ENCODE data around the gene PSMB5.

The PSMB5 gene

DNA sequence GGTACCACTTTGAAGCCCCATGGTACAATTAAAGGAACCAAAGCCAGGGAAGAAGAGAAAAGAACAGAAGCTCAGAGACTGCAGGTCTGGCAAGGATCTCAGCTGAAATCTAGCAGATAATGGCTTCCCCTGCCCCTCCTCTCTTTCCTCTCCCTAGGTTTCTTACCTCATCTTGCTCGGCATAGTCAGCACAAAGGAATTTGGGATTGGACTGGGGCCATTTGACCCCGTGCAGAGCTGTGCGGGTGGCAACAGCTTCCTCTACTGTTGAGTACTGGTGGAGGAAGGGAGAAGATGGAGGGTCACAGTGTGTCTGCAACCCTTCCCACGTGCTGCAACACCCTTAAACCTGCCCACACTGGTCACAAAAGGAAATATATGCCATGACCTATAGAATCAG lies 27.3 kb upstream of the PSMB5 start (continued):
- peak; percentile 65; the same call in 1 of the 2 replicates for TF ChIP-seq ZNF2 (tag by site-specific recombination; IDR thresholded peaks at IDR 0.05)
- no peak for TF ChIP-seq ZNF169 (tag by site-specific recombination; IDR thresholded peaks at IDR 0.05)
- no peak for TF ChIP-seq ZFP41 (tag by site-specific recombination; IDR thresholded peaks at IDR 0.05; ENCODE audit: borderline replicate concordance)
- no peak for TF ChIP-seq TCF7L2 (IDR thresholded peaks at IDR 0.05; ENCODE audit: borderline replicate concordance, low read depth, low read length)
- peak; percentile 64 for TF ChIP-seq KLF10 (tag by site-specific recombination; IDR thresholded peaks at IDR 0.05)
- TF ChIP-seq ZNF596 (tag by site-specific recombination; IDR thresholded peaks at IDR 0.05) = no peak
- TF ChIP-seq OVOL3 (tag by site-specific recombination; IDR thresholded peaks at IDR 0.05) = no peak
- TF ChIP-seq, protein P1, sequence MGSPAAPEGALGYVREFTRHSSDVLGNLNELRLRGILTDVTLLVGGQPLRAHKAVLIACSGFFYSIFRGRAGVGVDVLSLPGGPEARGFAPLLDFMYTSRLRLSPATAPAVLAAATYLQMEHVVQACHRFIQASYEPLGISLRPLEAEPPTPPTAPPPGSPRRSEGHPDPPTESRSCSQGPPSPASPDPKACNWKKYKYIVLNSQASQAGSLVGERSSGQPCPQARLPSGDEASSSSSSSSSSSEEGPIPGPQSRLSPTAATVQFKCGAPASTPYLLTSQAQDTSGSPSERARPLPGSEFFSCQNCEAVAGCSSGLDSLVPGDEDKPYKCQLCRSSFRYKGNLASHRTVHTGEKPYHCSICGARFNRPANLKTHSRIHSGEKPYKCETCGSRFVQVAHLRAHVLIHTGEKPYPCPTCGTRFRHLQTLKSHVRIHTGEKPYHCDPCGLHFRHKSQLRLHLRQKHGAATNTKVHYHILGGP (tag by site-specific recombination; IDR thresholded peaks at IDR 0.05) = no peak
- no peak for TF ChIP-seq ZNF561 (tag by site-specific recombination; IDR thresholded peaks at IDR 0.05; ENCODE audit: borderline replicate concordance)
- no peak for TF ChIP-seq ZNF701 (tag by site-specific recombination; IDR thresholded peaks at IDR 0.05)
- no peak for TF ChIP-seq ZNF416 (tag by site-specific recombination; IDR thresholded peaks at IDR 0.05)
- no peak for TF ChIP-seq ZNF211 (tag by site-specific recombination; IDR thresholded peaks at IDR 0.05; ENCODE audit: low read depth)
- TF ChIP-seq REPIN1 (tag by site-specific recombination; IDR thresholded peaks at IDR 0.05; ENCODE audit: low read depth) = no peak
- peak; percentile 32; the same call in 1 of the 2 replicates for TF ChIP-seq MZF1 (tag by site-specific recombination; IDR thresholded peaks at IDR 0.05; ENCODE audit: borderline replicate concordance)
- no peak for TF ChIP-seq ZNF518A (tag by site-specific recombination; conservative IDR thresholded peaks at IDR 0.05; ENCODE audit: low read depth)
- TF ChIP-seq ZNF510 (tag by site-specific recombination; IDR thresholded peaks at IDR 0.05; ENCODE audit: insufficient replicate concordance) = no peak
- no peak for TF ChIP-seq ZNF155 (tag by site-specific recombination; IDR thresholded peaks at IDR 0.05)

GRCh38 chr14:23060536-23061260 lies 26.0 kb upstream of the PSMB5 start:
- ChIA-PET CTCF (interaction anchor here (0.7 to 16.2 kb wide), 7 partner anchors 8 to 131 kb away, joined by 3 to 469 read pairs (median 12); partner anchors contain the start of genes ACIN1, AJUBA and PRMT5), POLR2A (interaction anchor here (0.6 to 3.5 kb wide), 5 partner anchors 34 to 473 kb away, joined by 3 to 20 read pairs (median 6); partner anchors contain the start of genes ACIN1 and C14orf119)
- H3K36me3 ChIP-seq (ENCODE audit: control insufficient read depth in 2 of 2, insufficient read depth in 1 of 2, low read length in 2 of 2) = peaks cover 39 to 69% of the 10 kb centered on the region in 2 experiments
- TF ChIP-seq ZNF302 (tag by site-specific recombination; IDR thresholded peaks at IDR 0.05; ENCODE audit: low read depth) = no peak
- TF ChIP-seq ZNF561 (tag by site-specific recombination; IDR thresholded peaks at IDR 0.05; ENCODE audit: borderline replicate concordance) = no peak
- TF ChIP-seq, protein P2, sequence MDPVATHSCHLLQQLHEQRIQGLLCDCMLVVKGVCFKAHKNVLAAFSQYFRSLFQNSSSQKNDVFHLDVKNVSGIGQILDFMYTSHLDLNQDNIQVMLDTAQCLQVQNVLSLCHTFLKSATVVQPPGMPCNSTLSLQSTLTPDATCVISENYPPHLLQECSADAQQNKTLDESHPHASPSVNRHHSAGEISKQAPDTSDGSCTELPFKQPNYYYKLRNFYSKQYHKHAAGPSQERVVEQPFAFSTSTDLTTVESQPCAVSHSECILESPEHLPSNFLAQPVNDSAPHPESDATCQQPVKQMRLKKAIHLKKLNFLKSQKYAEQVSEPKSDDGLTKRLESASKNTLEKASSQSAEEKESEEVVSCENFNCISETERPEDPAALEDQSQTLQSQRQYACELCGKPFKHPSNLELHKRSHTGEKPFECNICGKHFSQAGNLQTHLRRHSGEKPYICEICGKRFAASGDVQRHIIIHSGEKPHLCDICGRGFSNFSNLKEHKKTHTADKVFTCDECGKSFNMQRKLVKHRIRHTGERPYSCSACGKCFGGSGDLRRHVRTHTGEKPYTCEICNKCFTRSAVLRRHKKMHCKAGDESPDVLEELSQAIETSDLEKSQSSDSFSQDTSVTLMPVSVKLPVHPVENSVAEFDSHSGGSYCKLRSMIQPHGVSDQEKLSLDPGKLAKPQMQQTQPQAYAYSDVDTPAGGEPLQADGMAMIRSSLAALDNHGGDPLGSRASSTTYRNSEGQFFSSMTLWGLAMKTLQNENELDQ (tag by site-specific recombination; IDR thresholded peaks at IDR 0.05; ENCODE audit: low read depth) = no peak
- TF ChIP-seq ZNF354C (tag by site-specific recombination; IDR thresholded peaks at IDR 0.05; ENCODE audit: borderline replicate concordance, low read depth) = no peak
- TF ChIP-seq KLF17 (tag by site-specific recombination; IDR thresholded peaks at IDR 0.05) = no peak
- TF ChIP-seq ZNF19 (tag by site-specific recombination; IDR thresholded peaks at IDR 0.05; ENCODE audit: low read depth) = no peak
- TF ChIP-seq, protein P3, sequence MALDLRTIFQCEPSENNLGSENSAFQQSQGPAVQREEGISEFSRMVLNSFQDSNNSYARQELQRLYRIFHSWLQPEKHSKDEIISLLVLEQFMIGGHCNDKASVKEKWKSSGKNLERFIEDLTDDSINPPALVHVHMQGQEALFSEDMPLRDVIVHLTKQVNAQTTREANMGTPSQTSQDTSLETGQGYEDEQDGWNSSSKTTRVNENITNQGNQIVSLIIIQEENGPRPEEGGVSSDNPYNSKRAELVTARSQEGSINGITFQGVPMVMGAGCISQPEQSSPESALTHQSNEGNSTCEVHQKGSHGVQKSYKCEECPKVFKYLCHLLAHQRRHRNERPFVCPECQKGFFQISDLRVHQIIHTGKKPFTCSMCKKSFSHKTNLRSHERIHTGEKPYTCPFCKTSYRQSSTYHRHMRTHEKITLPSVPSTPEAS (tag by site-specific recombination; IDR thresholded peaks at IDR 0.05) = no peak
- no peak for TF ChIP-seq ZNF610 (tag by site-specific recombination; IDR thresholded peaks at IDR 0.05; ENCODE audit: borderline replicate concordance)
- no peak for TF ChIP-seq RBAK (tag by site-specific recombination; IDR thresholded peaks at IDR 0.05)
- H3K4me1 ChIP-seq (ENCODE audit: control insufficient read depth, insufficient read depth, low read length) = peaks cover 4% of the 10 kb centered on the region; the same call in 1 of the 2 replicates
- H3K9me3 ChIP-seq (ENCODE audit: control insufficient read depth, insufficient read depth, low read depth, low read length) = no peaks in the 10 kb centered on the region
- no peak overlapping the region for H3K4me3 ChIP-seq (ENCODE audit: low read depth, low read length)
- no peak overlapping the region for H3K27ac ChIP-seq (ENCODE audit: extremely low read depth, low read depth, low read length)

Measured in HEK293 (cell line).